Kidney (tissue), 14 donors: ENCODE measurements around the gene ARID1B. TPM values are rescaled to one million over a fixed set of nuclear protein-coding genes. Genes with fewer than 3 reads are reported as not detected.

Experiments
- DNase-seq, 5 donors: peaks; one replicate each; pipeline ENCODE4 v3.0.0-alpha.2; 2013 to 2020
- FAIRE-seq: peaks from 2 replicates; lab custom pipeline; 2012; peaks lifted over from hg19 to GRCh38; lab: Jason Lieb, UNC
- H3K27ac ChIP-seq, 2 donors: one replicate each; pipeline ENCODE4 v1.7.0; 2013; ENCODE audit warnings: low read depth in 2 of 2, low read length in 2 of 2, inconsistent platforms in 1 of 2
- H3K27me3 ChIP-seq: one replicate; pipeline ENCODE4 v1.7.1; 2013; ENCODE audit warnings: low read length, inconsistent platforms; ENCODE audit not compliant: control insufficient read depth, insufficient read depth
- H3K36me3 ChIP-seq, 3 donors: one replicate each; pipeline versions ENCODE4 v1.7.0 to v1.7.1; 2013; ENCODE audit warnings: low read length in 3 of 3, control low read depth in 1 of 3, inconsistent platforms in 1 of 3; ENCODE audit not compliant: insufficient read depth in 3 of 3, control insufficient read depth in 2 of 3
- H3K4me1 ChIP-seq, 3 donors: one replicate each; pipeline versions ENCODE4 v1.7.0 to v1.7.1; 2013; ENCODE audit warnings: low read length in 3 of 3, inconsistent platforms in 1 of 3, low read depth in 1 of 3; ENCODE audit not compliant: control insufficient read depth in 2 of 3, insufficient read depth in 2 of 3
- H3K4me3 ChIP-seq, 3 donors: one replicate each; pipeline versions ENCODE4 v1.7.0 to v1.8.1; 2013; ENCODE audit warnings: low read length in 3 of 3, control low read depth in 1 of 3, inconsistent platforms in 1 of 3
- H3K9ac ChIP-seq, 3 donors: one replicate each; pipeline versions ENCODE4 v1.7.0 to v1.7.1; 2013; ENCODE audit warnings: low read length in 3 of 3, control low read depth in 1 of 3, inconsistent platforms in 1 of 3
- H3K9me3 ChIP-seq, 3 donors: one replicate each; pipeline versions ENCODE4 v1.7.0 to v1.7.1; 2013; ENCODE audit warnings: low read length in 3 of 3, control low read depth in 1 of 3, inconsistent platforms in 1 of 3; ENCODE audit not compliant: control insufficient read depth in 2 of 3, insufficient read depth in 1 of 3
- intact Hi-C: fragments of 100-400 bp; cut with DNase I; formaldehyde crosslinking; loops from one replicate; pipeline ENCODE4 v1.11.1; 2022
- polyA plus RNA-seq: library from polyadenylated mRNA; stranded (reverse); fragments of 350-450 nt; fragmentation: Illumina TruSeq; extraction: RNeasy Lipid Tissue Mini Kit (QIAGEN cat#74804); gene quantifications from one replicate; pipeline ENCODE4 v1.2.3, GENCODE V29; 2014; ENCODE audit warnings: low read depth, low replicate concordance; ENCODE audit not compliant: insufficient read depth
- total RNA-seq: library from RNA; stranded (reverse); fragmentation: NEBNext Ultra II Directional; extraction: Animal tissue kit (Norgen Biotek cat#: 25700); gene quantifications from one replicate; pipeline ENCODE4 v1.2.1, GENCODE V29; 2021
- TF ChIP-seq, protein P1 (sequence below): IDR thresholded peaks from 3 replicates; pipeline ENCODE4 v1.5.1; 2012; ENCODE audit warnings: mild to moderate bottlenecking, moderate library complexity, borderline replicate concordance; ENCODE audit not compliant: insufficient read depth; ENCODE audit errors: extremely low read depth
- donor health status: control.
- donor health status: control.
- donor health status: control.
- donor health status: control.
- donor health status: control.
- donor health status: DM: yes; HTN: yes; CAD: no.
- donor health status: Normal renal cell carcinoma (clear cell type).

ARID1B gene
- total and polyA plus RNA-seq, 2 donors from 2014 or later = 16.4 to 110 TPM

DNA sequence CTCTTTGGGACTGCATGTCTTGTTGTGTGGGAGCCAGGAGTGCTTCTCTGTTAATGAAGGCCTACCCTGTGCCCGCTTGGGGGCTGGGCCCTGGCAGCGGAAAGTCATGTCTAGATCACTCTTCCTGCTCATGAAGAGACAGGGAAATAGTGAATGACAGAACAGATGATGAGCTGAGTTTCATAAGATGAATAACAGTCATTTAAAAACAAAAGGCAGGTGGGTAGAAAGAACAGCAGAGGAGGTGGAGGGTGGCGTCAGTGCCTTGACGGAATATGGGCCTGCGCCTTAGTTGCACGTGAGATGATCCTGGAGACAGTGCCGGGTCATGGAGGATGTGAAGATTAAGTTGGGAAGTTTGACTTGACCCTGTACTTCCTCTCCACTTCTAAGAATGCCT lies 85.5 kb downstream of the ARID1B start:
- no peak overlapping the region for H3K9ac ChIP-seq
- FAIRE-seq = no peak
- DNase-seq = no peak
- intact Hi-C loops = no loop called here
- H3K4me3 ChIP-seq = no peak overlapping the region
- no peaks in the 10 kb centered on the region for H3K36me3 ChIP-seq
- H3K4me1 ChIP-seq = peaks cover 0 to 19% (median 16%) of the 10 kb centered on the region in 3 donors
- H3K27me3 ChIP-seq = no peaks in the 10 kb centered on the region
- H3K9me3 ChIP-seq = no peaks in the 10 kb centered on the region
- no peak overlapping the region for H3K27ac ChIP-seq
- TF ChIP-seq, protein P1, sequence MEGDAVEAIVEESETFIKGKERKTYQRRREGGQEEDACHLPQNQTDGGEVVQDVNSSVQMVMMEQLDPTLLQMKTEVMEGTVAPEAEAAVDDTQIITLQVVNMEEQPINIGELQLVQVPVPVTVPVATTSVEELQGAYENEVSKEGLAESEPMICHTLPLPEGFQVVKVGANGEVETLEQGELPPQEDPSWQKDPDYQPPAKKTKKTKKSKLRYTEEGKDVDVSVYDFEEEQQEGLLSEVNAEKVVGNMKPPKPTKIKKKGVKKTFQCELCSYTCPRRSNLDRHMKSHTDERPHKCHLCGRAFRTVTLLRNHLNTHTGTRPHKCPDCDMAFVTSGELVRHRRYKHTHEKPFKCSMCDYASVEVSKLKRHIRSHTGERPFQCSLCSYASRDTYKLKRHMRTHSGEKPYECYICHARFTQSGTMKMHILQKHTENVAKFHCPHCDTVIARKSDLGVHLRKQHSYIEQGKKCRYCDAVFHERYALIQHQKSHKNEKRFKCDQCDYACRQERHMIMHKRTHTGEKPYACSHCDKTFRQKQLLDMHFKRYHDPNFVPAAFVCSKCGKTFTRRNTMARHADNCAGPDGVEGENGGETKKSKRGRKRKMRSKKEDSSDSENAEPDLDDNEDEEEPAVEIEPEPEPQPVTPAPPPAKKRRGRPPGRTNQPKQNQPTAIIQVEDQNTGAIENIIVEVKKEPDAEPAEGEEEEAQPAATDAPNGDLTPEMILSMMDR = no peak

DNA sequence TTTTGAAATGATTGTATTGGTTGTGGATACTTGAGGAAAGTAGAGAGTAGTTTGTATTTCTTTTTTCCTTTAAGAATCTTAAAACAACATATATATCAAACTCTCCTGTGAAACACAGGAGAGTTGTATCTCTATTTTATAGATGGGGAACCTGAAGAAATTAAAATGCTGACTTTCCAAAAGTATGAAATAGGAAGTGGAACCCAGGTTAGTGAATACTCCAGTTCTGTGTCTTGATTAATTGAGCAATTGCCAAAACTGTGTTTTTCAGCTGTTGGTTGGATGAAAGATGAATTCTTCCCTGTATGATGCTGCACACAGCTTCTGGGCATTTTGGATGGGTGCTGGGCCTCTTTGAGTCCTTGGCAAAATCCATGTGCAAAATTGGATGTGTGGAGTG lies 86.3 kb downstream of the ARID1B start:
- Histone ChIP-seq H3K4me1 (peaks cover 0 to 19% (median 12%) of the 10 kb centered on the region in 3 donors), H3K9ac (no peak overlapping the region), H3K4me3 (no peak overlapping the region), H3K36me3 (no peaks in the 10 kb centered on the region), H3K27me3 (no peaks in the 10 kb centered on the region), H3K9me3 (no peaks in the 10 kb centered on the region), H3K27ac (no peak overlapping the region)
- intact Hi-C loops = no loop called here
- FAIRE-seq (no peak), DNase-seq (no peak)
- TF ChIP-seq, protein P1 = no peak

DNA sequence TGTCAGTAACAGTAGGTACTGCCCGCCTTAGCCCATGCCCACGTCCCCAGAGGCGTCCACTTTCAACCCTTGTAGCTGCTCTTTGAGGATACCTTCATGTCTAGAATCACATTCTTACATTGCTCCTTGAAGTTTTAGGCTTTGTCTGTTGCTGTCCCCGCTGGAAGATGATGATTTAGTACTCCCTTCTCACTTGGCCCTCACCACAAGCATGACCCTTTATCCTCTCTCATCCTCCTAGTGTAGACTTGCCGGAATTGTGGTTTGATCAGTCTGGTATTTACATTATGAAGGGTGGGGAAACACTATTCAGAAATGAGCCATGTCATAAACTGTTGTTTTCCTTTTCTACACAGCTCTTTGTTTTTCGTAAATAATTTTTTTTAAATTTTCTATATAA lies 87.4 kb downstream of the ARID1B start:
- no peak overlapping the region for H3K4me3 ChIP-seq
- no peak for DNase-seq
- H3K27ac ChIP-seq = no peak overlapping the region
- H3K27me3 ChIP-seq = no peaks in the 10 kb centered on the region
- H3K9ac ChIP-seq = no peak overlapping the region
- TF ChIP-seq, protein P1 = no peak
- no peak for FAIRE-seq
- intact Hi-C loops = no loop called here
- no peaks in the 10 kb centered on the region for H3K36me3 ChIP-seq
- H3K9me3 ChIP-seq = no peaks in the 10 kb centered on the region
- H3K4me1 ChIP-seq = peaks cover 0 to 19% (median 12%) of the 10 kb centered on the region in 3 donors
